Stimulated activated naive CD8-positive, alpha-beta T cell treated with anti-CD3 and anti-CD28 coated beads, Interleukin-15, Interleukin-2, amounts not matched to agents 100 ng/mL and 50 ng/mL, for 24 hours (primary cell): ENCODE results near the gene AURKA.
"Not testable (repeated sequence)": the region's sequence is repeated elsewhere in the genome, so short reads cannot be mapped to it uniquely, and the experiment has no call there.

ENCODE experiments used
- H3K27ac Mint-ChIP-seq: one replicate; pipeline ENCODE4 v1.8.0; 2021; ENCODE audit warnings: mild to moderate bottlenecking, mixed read lengths
- H3K27me3 Mint-ChIP-seq: one replicate; pipeline ENCODE4 v1.8.0; 2021; ENCODE audit warnings: mixed read lengths
- H3K36me3 Mint-ChIP-seq: one replicate; pipeline ENCODE4 v1.8.0; 2021; ENCODE audit warnings: low read depth, mixed read lengths
- H3K4me1 Mint-ChIP-seq: one replicate; pipeline ENCODE4 v1.8.0; 2021; ENCODE audit warnings: low read depth, mixed read lengths
- H3K4me3 Mint-ChIP-seq: one replicate; pipeline ENCODE4 v1.8.0; 2021; ENCODE audit warnings: mild to moderate bottlenecking, mixed read lengths
- H3K9me3 Mint-ChIP-seq: one replicate; pipeline ENCODE4 v1.8.0; 2021; ENCODE audit warnings: mixed read lengths

AURKA gene

GRCh38 chr20:56412473-56412790 lies 20.4 kb upstream of the AURKA start:
- Mint-ChIP-seq H3K27me3 (no peaks in the 10 kb centered on the region), H3K27ac (peak overlapping the region; percentile 88), H3K4me1 (peaks cover 65% of the 10 kb centered on the region), H3K4me3 (peak overlapping the region; percentile 80), H3K36me3 (peaks cover 50% of the 10 kb centered on the region), H3K9me3 (no peaks in the 10 kb centered on the region)

DNA sequence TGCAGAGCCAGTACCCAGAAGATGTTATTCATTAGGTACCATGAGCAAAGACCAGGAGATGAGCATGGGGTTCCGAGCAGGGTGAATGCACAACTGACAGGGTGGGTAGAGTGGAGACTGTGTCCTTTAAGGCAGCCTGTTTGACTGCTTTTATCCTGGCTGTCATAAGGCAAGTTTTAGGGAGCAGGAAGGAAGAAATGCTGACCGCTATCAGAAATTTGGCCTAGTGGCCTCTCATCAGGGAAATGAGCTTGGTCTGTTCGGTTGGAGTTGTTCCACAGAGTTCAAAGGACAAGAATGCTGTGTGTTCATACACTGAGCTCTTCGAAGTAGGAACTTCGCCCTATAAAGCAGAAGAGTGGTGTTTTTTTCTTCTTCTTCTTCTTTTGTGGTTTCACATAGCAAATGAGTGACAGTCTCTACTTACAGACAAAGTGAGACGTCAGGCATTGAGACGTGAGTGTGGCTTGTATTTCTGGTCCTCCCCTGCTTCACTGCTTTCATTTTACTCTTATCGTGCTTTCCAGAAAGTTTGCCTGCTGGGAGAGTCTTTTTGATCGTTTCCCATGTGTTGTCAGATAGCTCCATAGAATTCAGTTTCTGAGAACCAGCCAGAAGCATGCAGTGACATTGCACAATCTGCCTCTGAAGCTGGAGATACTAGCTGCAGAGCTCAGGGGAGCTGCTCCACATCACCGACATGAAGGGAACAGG lies 19.9 kb upstream of the AURKA start, which contains the start of gene CASS4:
CASS4 (plus strand) TSS at position 502 of the 714 bp plus-strand sequence; CDS start at position 701, 199 bp downstream.
- peaks cover 60% of the 10 kb centered on the region for H3K4me1 Mint-ChIP-seq
- no peaks in the 10 kb centered on the region for H3K27me3 Mint-ChIP-seq
- peak within 1 kb of the TSS; percentile 88 for H3K27ac Mint-ChIP-seq
- peaks cover 50% of the 10 kb centered on the region for H3K36me3 Mint-ChIP-seq
- no peaks in the 10 kb centered on the region for H3K9me3 Mint-ChIP-seq
- peak within 1 kb of the TSS; percentile 80 for H3K4me3 Mint-ChIP-seq

- Mint-ChIP-seq H3K27ac (peak overlapping the region; percentile 88), H3K4me3 (peak overlapping the region; percentile 80), H3K36me3 (peaks cover 49% of the 10 kb centered on the region), H3K4me1 (peaks cover 54% of the 10 kb centered on the region)
- H3K9me3 Mint-ChIP-seq, H3K27me3 Mint-ChIP-seq: not testable (repeated sequence)
Measured at GRCh38 chr20:56411287-56411686, 19.3 kb upstream of the AURKA start.

DNA sequence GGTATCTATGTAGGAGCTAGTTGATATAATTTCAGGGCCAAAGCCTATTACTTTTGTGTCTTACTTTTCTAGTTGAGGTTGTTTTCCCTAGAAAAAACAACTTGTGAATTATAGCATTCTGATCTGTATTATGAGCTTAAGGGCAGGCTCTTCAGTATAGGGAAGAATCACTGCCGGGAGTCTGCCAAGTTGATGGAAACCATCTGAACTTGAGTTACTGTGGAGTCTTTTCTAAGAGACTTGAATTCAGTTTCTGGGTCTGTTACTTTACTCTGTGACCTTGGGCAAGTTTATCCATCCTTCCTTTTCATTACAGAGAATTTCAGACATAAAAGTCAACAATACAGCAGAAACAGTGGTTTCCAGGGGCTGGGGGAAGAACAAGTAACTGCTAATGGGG lies 17.9 kb upstream of the AURKA start:
- Mint-ChIP-seq H3K27ac (no peak overlapping the region), H3K4me3 (no peak overlapping the region), H3K36me3 (peaks cover 59% of the 10 kb centered on the region), H3K9me3 (no peaks in the 10 kb centered on the region), H3K4me1 (peaks cover 50% of the 10 kb centered on the region), H3K27me3 (no peaks in the 10 kb centered on the region)

- Mint-ChIP-seq H3K36me3 (peaks cover 62% of the 10 kb centered on the region), H3K27me3 (no peaks in the 10 kb centered on the region), H3K27ac (no peak overlapping the region), H3K4me3 (no peak overlapping the region), H3K4me1 (peaks cover 46% of the 10 kb centered on the region), H3K9me3 (no peaks in the 10 kb centered on the region)
Measured at GRCh38 chr20:56409521-56409920, 17.5 kb upstream of the AURKA start.

- Mint-ChIP-seq H3K4me3 (no peak overlapping the region), H3K27me3 (no peaks in the 10 kb centered on the region), H3K4me1 (peaks cover 20% of the 10 kb centered on the region), H3K9me3 (no peaks in the 10 kb centered on the region), H3K27ac (no peak overlapping the region), H3K36me3 (peaks cover 63% of the 10 kb centered on the region)
Measured at GRCh38 chr20:56406910-56407309, 14.9 kb upstream of the AURKA start.

GRCh38 chr20:56405356-56405755 lies 13.3 kb upstream of the AURKA start:
- Mint-ChIP-seq H3K36me3 (peaks cover 74% of the 10 kb centered on the region), H3K4me1 (peaks cover 13% of the 10 kb centered on the region)
- not testable (repeated sequence) for H3K9me3 Mint-ChIP-seq, H3K4me3 Mint-ChIP-seq, H3K27me3 Mint-ChIP-seq, H3K27ac Mint-ChIP-seq

- peaks cover 81% of the 10 kb centered on the region for H3K36me3 Mint-ChIP-seq
Measured at GRCh38 chr20:56403465-56403864, 11.4 kb upstream of the AURKA start.

DNA sequence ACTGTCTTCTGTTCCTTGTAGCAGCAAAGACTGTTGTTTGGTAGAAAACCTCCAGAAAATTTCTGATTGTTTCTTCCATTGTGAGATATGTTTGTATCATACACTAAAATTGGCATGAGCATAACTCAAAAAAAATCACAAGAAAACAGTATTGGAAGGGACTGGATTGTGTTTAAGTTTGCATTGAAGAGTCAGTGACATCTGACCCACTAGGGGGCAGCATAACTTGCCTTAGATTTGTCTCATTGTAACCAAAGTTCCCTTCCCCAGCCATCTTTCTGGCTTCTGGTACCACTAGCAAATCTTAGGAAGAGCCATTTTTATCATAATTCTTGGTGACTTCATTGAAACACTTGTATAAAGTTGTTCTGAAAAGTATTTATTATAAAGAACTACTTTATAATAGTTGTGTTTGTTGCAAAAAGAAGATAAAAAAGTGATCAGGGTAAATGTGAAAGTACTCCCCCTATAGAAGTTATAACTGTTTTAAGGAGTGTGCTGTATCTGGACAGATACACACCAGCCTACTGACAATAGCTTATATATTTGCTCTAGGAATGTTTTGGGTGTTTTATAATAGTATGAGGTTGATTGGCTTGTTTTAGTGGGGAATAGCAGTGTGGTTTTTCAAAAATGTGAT lies 8.1 kb upstream of the AURKA start:
- Mint-ChIP-seq H3K27ac (no peak overlapping the region), H3K4me3 (no peak overlapping the region), H3K9me3 (no peaks in the 10 kb centered on the region), H3K36me3 (peaks cover 82% of the 10 kb centered on the region), H3K4me1 (peaks cover 9% of the 10 kb centered on the region), H3K27me3 (no peaks in the 10 kb centered on the region)

More at GRCh38 chr20:56403465-56403864, 11.4 kb upstream of the AURKA start:
- no peaks in the 10 kb centered on the region for H3K27me3 Mint-ChIP-seq
- peaks cover 15% of the 10 kb centered on the region for H3K4me1 Mint-ChIP-seq
- no peaks in the 10 kb centered on the region for H3K9me3 Mint-ChIP-seq
- H3K27ac Mint-ChIP-seq = peak overlapping the region; percentile 45
- no peak overlapping the region for H3K4me3 Mint-ChIP-seq

DNA sequence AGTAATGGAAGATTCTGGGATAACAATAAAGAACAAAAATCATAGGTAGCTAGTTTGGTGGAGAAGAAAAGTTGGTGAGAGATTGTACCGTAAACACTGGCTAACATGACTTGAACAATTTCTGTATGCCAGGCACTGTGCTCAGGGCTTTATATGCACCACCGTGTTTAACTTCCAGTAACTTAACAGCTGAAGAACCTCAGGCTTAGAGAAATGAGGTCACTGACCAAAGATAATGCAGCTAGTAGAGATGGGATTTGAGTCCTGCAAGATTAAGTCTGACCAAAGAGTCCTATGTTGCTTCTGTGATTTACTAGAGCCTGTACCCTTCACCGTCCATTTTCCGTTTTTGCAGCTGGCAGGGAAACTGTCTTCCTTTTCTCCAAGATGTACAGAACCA lies 3.2 kb upstream of the AURKA start:
- no peak overlapping the region for H3K4me3 Mint-ChIP-seq
- peaks cover 56% of the 10 kb centered on the region for H3K36me3 Mint-ChIP-seq
- no peaks in the 10 kb centered on the region for H3K9me3 Mint-ChIP-seq
- H3K27ac Mint-ChIP-seq = peak overlapping the region; percentile 12
- H3K27me3 Mint-ChIP-seq = no peaks in the 10 kb centered on the region
- peaks cover 35% of the 10 kb centered on the region for H3K4me1 Mint-ChIP-seq

GRCh38 chr20:56393653-56394052 lies 1.6 kb upstream of the AURKA start:
- no peaks in the 10 kb centered on the region for H3K9me3 Mint-ChIP-seq
- H3K36me3 Mint-ChIP-seq = peaks cover 56% of the 10 kb centered on the region
- H3K4me3 Mint-ChIP-seq = no peak overlapping the region
- H3K27ac Mint-ChIP-seq = no peak overlapping the region
- peaks cover 40% of the 10 kb centered on the region for H3K4me1 Mint-ChIP-seq
- H3K27me3 Mint-ChIP-seq = no peaks in the 10 kb centered on the region

DNA sequence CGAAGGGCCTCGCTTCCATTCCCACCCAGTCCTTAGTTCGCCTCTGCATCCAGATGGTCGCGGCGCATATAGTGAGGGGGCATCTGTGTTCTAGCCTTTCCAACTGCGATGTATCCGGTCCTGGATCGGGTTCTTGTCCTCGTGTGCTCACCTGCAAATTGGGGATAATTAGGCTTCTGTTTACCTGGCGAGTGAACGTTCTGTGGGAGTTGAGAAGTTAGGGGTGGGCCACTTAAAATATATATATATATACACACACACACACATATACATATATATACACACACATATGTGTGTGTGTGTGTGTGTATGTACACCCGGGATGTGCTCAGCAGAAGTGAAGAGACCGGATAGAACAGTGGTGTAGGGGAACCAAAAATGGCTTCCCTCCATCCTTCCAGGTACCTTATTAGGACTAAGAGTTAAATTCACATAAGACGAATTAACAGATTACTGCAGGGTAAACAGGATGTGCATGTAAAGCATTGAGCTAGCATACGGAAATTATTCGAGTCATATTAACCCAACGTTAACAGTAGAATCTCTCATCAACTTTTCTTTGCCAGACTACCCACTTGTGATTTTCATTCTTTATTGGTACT lies 967 bp upstream of the AURKA start:
- H3K9me3 Mint-ChIP-seq = no peaks in the 10 kb centered on the region
- no peak overlapping the region for H3K4me3 Mint-ChIP-seq
- peaks cover 40% of the 10 kb centered on the region for H3K4me1 Mint-ChIP-seq
- H3K27me3 Mint-ChIP-seq = no peaks in the 10 kb centered on the region
- H3K27ac Mint-ChIP-seq = no peak overlapping the region
- peaks cover 55% of the 10 kb centered on the region for H3K36me3 Mint-ChIP-seq

- Mint-ChIP-seq H3K4me3 (no peak overlapping the region), H3K9me3 (no peaks in the 10 kb centered on the region), H3K36me3 (peaks cover 52% of the 10 kb centered on the region), H3K27me3 (no peaks in the 10 kb centered on the region), H3K4me1 (peaks cover 40% of the 10 kb centered on the region), H3K27ac (no peak overlapping the region)
Measured at GRCh38 chr20:56391596-56392131, 351 bp downstream of the AURKA start.

- Mint-ChIP-seq H3K27ac (no peak overlapping the region), H3K9me3 (no peaks in the 10 kb centered on the region), H3K4me3 (no peak overlapping the region), H3K4me1 (peaks cover 40% of the 10 kb centered on the region), H3K27me3 (no peaks in the 10 kb centered on the region), H3K36me3 (peaks cover 56% of the 10 kb centered on the region)
Measured at GRCh38 chr20:56391037-56391436, 978 bp downstream of the AURKA start.

DNA sequence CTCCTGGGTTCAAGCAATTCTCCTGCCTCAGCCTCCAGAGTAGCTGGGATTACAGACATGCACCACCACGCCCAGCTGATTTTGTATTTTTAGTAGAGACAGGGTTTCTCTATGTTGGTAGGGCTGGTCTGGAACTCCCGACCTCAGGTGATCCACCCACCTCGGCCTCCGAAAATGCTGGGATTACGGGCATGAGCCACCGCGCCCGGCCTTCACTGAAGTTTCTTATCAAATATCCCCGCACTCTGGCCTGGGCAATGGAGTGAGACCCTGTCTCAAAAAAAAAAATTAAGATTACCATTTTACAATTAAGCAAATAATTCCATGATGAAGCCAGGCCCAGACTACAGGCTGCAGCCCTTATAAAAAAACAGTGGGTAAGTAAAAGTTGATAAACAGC lies 1.6 kb downstream of the AURKA start:
- H3K4me1 Mint-ChIP-seq = peaks cover 40% of the 10 kb centered on the region
- not testable (repeated sequence) for H3K4me3 Mint-ChIP-seq, H3K27ac Mint-ChIP-seq, H3K27me3 Mint-ChIP-seq, H3K9me3 Mint-ChIP-seq
- H3K36me3 Mint-ChIP-seq = peaks cover 55% of the 10 kb centered on the region
